GM12878 (cell line): ENCODE results near the gene FBXO4. TPM values are rescaled to one million over a fixed set of nuclear protein-coding genes. Genes with fewer than 3 reads are reported as not detected.
A peak's percentile ranks its signal among the peaks of the same experiment; 100 is the strongest.

Experiments used
- ATAC-seq: fragments of 200-7000 bp; cut with Tn5 transposase; 3 replicates; pipeline ENCODE4 v1.9.1; 2020; ENCODE audit warnings: mild to moderate bottlenecking, moderate library complexity
- BruUV-seq: library from RNA; stranded (reverse); fragments of 400-500 nt; replicated peaks from 2 replicates; lab custom pipeline; 2021; lab: Mats Ljungman, UMichigan
- CTCF ChIA-PET: fragments of 300-600 bp; sonication (Branson Sonifier 250); formaldehyde crosslinking; extraction: SDS; loops from one replicate; lab custom pipeline; 2021; ENCODE audit warnings: inconsistent platforms; lab: Yijun Ruan, JAX
- POLR2A ChIA-PET: fragments of 350-600 bp; formaldehyde crosslinking; extraction: SDS; loops from one replicate; lab custom pipeline; 2021; ENCODE audit warnings: inconsistent platforms; lab: Charles Lee
- RAD21 ChIA-PET: fragments of 300-600 bp; sonication (Branson Sonifier 250); formaldehyde crosslinking; loops from one replicate; lab custom pipeline; 2023; ENCODE audit warnings: antibody characterized with exemption; ENCODE audit not compliant: unreplicated experiment; lab: Charles Lee
- SMC1A ChIA-PET: fragments of 300-600 bp; sonication (Branson Sonifier 250); formaldehyde crosslinking; loops from one replicate; lab custom pipeline; 2023; ENCODE audit not compliant: unreplicated experiment, uncharacterized antibody; lab: Charles Lee
- DNase-seq: peaks from one replicate; pipeline ENCODE4 v3.0.0-alpha.2; 2011; ENCODE audit warnings: low read depth, low spot score
- FAIRE-seq: peaks from 3 replicates; lab custom pipeline; 2011; peaks lifted over from hg19 to GRCh38; lab: Jason Lieb, UNC
- H2AFZ ChIP-seq: 2 replicates; pipeline ENCODE4 v1.6.0; 2011; ENCODE audit warnings: low read depth, low read length, control low read depth; ENCODE audit not compliant: control insufficient read depth
- H3K27ac ChIP-seq: 2 replicates; pipeline ENCODE4 v1.5.1; 2011; ENCODE audit warnings: control low read depth; ENCODE audit not compliant: control insufficient read depth, insufficient read depth
- H3K27me3 ChIP-seq, 2 experiments: replicated peaks in 1 of 2; 2 replicates each; pipeline versions ENCODE4 v1.6.0 to v1.6.1; 2011; ENCODE audit warnings: low read length in 1 of 2; ENCODE audit not compliant: control insufficient read depth in 2 of 2, insufficient read depth in 2 of 2
- H3K36me3 ChIP-seq, 2 experiments: 2 replicates each; pipeline ENCODE4 v1.5.1; 2011; ENCODE audit warnings: low read length in 1 of 2; ENCODE audit not compliant: control insufficient read depth in 2 of 2, insufficient read depth in 2 of 2
- H3K4me1 ChIP-seq: 2 replicates; pipeline ENCODE4 v1.6.1; 2011; ENCODE audit warnings: mild to moderate bottlenecking, low read length, moderate library complexity, mixed read lengths; ENCODE audit not compliant: control insufficient read depth, insufficient read depth
- H3K4me2 ChIP-seq: 2 replicates; pipeline ENCODE4 v1.6.0; 2011; ENCODE audit warnings: control low read depth; ENCODE audit not compliant: control insufficient read depth, insufficient read depth
- H3K4me3 ChIP-seq: fragments of 200-600 bp; sonication (generic); 2 replicates; pipeline ENCODE4 v1.5.1; 2016
- H3K79me2 ChIP-seq: 2 replicates; pipeline ENCODE4 v1.6.0; 2011; ENCODE audit warnings: low read length; ENCODE audit not compliant: control insufficient read depth, insufficient read depth
- H3K9ac ChIP-seq: 2 replicates; pipeline ENCODE4 v1.8.0; 2011; ENCODE audit warnings: low read length, control low read depth, mixed read lengths; ENCODE audit not compliant: control insufficient read depth, insufficient read depth
- H3K9me3 ChIP-seq: replicated peaks from 3 replicates; pipeline ENCODE4 v1.5.1; 2011; ENCODE audit warnings: mild to moderate bottlenecking, low read length; ENCODE audit not compliant: control insufficient read depth, insufficient read depth
- H4K20me1 ChIP-seq: 2 replicates; pipeline ENCODE4 v1.6.0; 2011; ENCODE audit not compliant: control insufficient read depth, insufficient read depth
- BACH1 ChIP-seq: fragments of 450-650 bp; IDR thresholded peaks from 2 replicates; pipeline ENCODE4 v1.6.1; 2017; ENCODE audit warnings: mild to moderate bottlenecking, borderline replicate concordance
- CHD2 ChIP-seq: IDR thresholded peaks from 2 replicates; pipeline ENCODE4 v1.6.1; 2011; ENCODE audit warnings: low read depth, low read length, improper control_type of control experiment, borderline replicate concordance
- ESRRA ChIP-seq: IDR thresholded peaks from 2 replicates; pipeline ENCODE4 v1.6.1; 2012; ENCODE audit warnings: mild to moderate bottlenecking, low read length, improper control_type of control experiment
- IRF4 ChIP-seq: IDR thresholded peaks from 2 replicates; pipeline ENCODE4 v1.6.1; 2011; ENCODE audit warnings: low read depth, low read length
- RFX5 ChIP-seq: IDR thresholded peaks from 2 replicates; pipeline ENCODE4 v1.6.1; 2011; ENCODE audit warnings: low read depth, low read length, improper control_type of control experiment
- SPI1 ChIP-seq: IDR thresholded peaks from 2 replicates; pipeline ENCODE4 v1.6.1; 2011; ENCODE audit warnings: low read depth, mild to moderate bottlenecking, low read length, moderate library complexity, borderline replicate concordance; ENCODE audit not compliant: insufficient read depth
- STAT1 ChIP-seq: fragments of 450-650 bp; conservative IDR thresholded peaks from 2 replicates; pipeline ENCODE4 v1.6.1; 2014; ENCODE audit warnings: antibody characterized with exemption, mild to moderate bottlenecking
- ZBED1 ChIP-seq: IDR thresholded peaks from 2 replicates; pipeline ENCODE4 v1.6.1; 2016; ENCODE audit warnings: borderline replicate concordance
- ZNF384 ChIP-seq: IDR thresholded peaks from 2 replicates; pipeline ENCODE4 v1.6.1; 2012; ENCODE audit warnings: low read depth, mild to moderate bottlenecking, low read length, improper control_type of control experiment, borderline replicate concordance
- ZZZ3 ChIP-seq: IDR thresholded peaks from 2 replicates; pipeline ENCODE4 v1.6.1; 2011; ENCODE audit warnings: low read depth; ENCODE audit not compliant: control insufficient read depth, insufficient read length
- WGBS: methylation state at CpG from one replicate; pipeline ENCODE4 v1.1.6; 2016; ENCODE audit warnings: low lambda C conversion rate; ENCODE audit not compliant: insufficient replicate concordance, insufficient coverage; ENCODE audit errors: missing lambda C conversion rate; 5-methylcytosine and 5-hydroxymethylcytosine counted together
- in situ Hi-C: fragments of 300-500 bp; cut with MboI; formaldehyde crosslinking; loops from 9 replicates; pipeline ENCODE4 v1.14.3; 2018; ENCODE audit warnings: mixed read lengths
- intact Hi-C: fragments of 100-400 bp; cut with micrococcal nuclease; formaldehyde crosslinking; loops from one replicate; pipeline ENCODE4 v1.14.2; 2022; ENCODE audit not compliant: unreplicated experiment
- polyA plus RNA-seq, 11 experiments: library from polyadenylated mRNA; depleted of rRNA in 4 of 11; unstranded in 6 of 11; stranded (reverse) in 5 of 11; fragments of >200 nt; fragmentation: Nextera tagmentation in 4 of 11; fragmentation: Illumina TruSeq in 1 of 11; extraction: Ambion mirVana in 4 of 11; extraction: Trizol in 1 of 11; gene quantifications; 1 replicate in 1 of 11; 2 replicates in 10 of 11; pipeline versions ENCODE4 v1.2.1 to v1.2.3, GENCODE V29; 2011 to 2016; ENCODE audit warnings: inconsistent platforms in 2 of 11, missing spikeins in 2 of 11, low read depth in 1 of 11
- total RNA-seq, 4 experiments: library from RNA; depleted of rRNA in 3 of 4; stranded (reverse); fragments of >200 nt in 3 of 4; fragmentation: Illumina TruSeq in 1 of 4; extraction: Trizol in 1 of 4; gene quantifications; 2 replicates each; pipeline versions ENCODE4 v1.2.1 to v1.2.3, GENCODE V29; 2013 to 2021
- TF ChIP-seq, protein P1 (sequence below): IDR thresholded peaks from 2 replicates; pipeline ENCODE4 v1.6.1; 2012; ENCODE audit warnings: mild to moderate bottlenecking, low read depth, low read length
- TF ChIP-seq, protein P2 (sequence below): fragments of 450-650 bp; IDR thresholded peaks from 2 replicates; pipeline ENCODE4 v1.6.1; 2016; ENCODE audit warnings: mild to moderate bottlenecking, moderate library complexity, borderline replicate concordance

FBXO4 gene
- total and polyA plus RNA-seq, 10 of the 15 experiments (the other 5 are each of a cell fraction or from before 2014, with no cell fraction given), result 7.2 to 30.5 (median 19.6) TPM

DNA sequence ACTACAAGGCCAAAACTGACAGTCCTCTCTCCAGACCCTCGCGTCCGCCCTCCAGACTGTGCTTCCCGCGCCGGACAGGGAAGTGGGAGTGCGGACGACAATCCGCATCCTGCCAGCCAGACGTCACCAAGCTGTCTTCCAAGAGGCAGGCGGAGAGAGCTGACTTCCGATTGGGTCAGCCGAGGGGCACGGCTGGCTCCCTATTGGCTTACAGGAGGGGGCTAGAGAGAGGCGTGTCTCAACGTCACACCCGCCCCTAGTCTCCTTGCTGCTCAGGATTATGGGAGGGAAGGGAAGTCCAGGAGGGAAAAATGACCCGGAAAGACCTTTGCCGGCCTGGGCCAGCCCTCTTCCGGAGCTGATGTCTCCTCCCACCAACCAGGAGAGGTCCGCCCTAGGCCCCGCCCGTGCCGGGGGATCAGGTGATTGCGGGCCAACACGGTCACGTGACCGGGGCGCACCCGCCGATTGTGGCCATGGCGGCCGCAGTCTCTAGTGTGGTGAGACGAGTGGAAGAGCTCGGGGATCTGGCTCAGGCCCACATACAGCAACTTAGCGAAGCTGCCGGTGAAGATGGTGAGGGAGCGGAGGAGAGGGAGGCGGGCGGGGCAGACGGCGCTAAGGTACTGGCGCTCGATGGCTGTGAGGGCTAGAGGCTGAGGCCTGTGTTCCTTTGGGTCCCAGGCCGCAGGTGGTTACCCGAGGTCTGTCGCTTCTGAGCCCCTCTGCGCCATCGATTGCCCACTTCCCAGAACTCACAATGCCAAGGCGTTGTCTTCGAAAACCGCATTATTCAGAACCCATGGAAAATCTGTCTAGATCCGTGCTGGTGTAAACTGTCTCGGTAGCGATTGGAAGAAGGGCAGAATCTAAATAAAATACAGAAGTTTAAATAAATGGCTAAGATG is 20.9 kb upstream of the FBXO4 start, which contains the start of gene RIMOC1:
RIMOC1 (plus strand) TSS at position 453 of the 908 bp plus-strand sequence; CDS start at position 477, 24 bp downstream.
- Histone ChIP-seq H3K4me1 (peaks cover 5% of the 10 kb centered on the region), H4K20me1 (no peaks in the 10 kb centered on the region), H2AFZ (peak within 1 kb of the TSS; percentile 83), H3K4me2 (peak within 1 kb of the TSS; percentile 80), H3K9me3 (no peaks in the 10 kb centered on the region), H3K36me3 (no peaks in the 10 kb centered on the region), H3K79me2 (peaks cover 29% of the 10 kb centered on the region), H3K27me3 (no peaks in the 10 kb centered on the region), H3K27ac (peak within 1 kb of the TSS; percentile 69), H3K4me3 (peak within 1 kb of the TSS; percentile 86), H3K9ac (peak within 1 kb of the TSS; percentile 78)
- SMC1A ChIA-PET, result interaction anchor here (0.6 to 2.9 kb wide), 14 partner anchors 8 to 556 kb away, joined by 3 to 16 read pairs (median 4); partner anchors contain the start of gene FBXO4
- BruUV-seq, result TSS peak; percentile 78
- RAD21 ChIA-PET, result interaction anchor here (0.6 to 2.0 kb wide), 10 partner anchors 11 to 863 kb away, joined by 3 to 7 read pairs (median 5); partner anchors contain the start of gene OXCT1
- ATAC-seq (peak; percentile 99), FAIRE-seq (peak; percentile 100), DNase-seq (peak; percentile 98)
- POLR2A ChIA-PET, result interaction anchor here (0.6 to 1.4 kb wide), 10 partner anchors 9 to 1217 kb away, joined by 3 to 11 read pairs (median 4); partner anchors contain the start of gene OXCT1
- in situ Hi-C loops (loop anchor here (5.0 to 25.0 kb wide), 2 partner anchors 1072 to 1708 kb away; partner anchors contain the start of gene NNT), intact Hi-C loops (loop anchor here (1.0 kb wide), 2 partner anchors 21 to 34 kb away; partner anchors contain the start of genes FBXO4 and OXCT1)
- WGBS, result under 1% methylated on average over 55 of the region's 55 CpGs
- CTCF ChIA-PET, result interaction anchor here (1.0 to 1.9 kb wide), 8 partner anchors 9 to 182 kb away, joined by 3 to 6 read pairs (median 4); no protein-coding TSS in a partner anchor
- peak; percentile 51; the same call in 1 of the 2 replicates for TF ChIP-seq BACH1
- peak; percentile 84 for TF ChIP-seq CHD2
- TF ChIP-seq, protein P1, sequence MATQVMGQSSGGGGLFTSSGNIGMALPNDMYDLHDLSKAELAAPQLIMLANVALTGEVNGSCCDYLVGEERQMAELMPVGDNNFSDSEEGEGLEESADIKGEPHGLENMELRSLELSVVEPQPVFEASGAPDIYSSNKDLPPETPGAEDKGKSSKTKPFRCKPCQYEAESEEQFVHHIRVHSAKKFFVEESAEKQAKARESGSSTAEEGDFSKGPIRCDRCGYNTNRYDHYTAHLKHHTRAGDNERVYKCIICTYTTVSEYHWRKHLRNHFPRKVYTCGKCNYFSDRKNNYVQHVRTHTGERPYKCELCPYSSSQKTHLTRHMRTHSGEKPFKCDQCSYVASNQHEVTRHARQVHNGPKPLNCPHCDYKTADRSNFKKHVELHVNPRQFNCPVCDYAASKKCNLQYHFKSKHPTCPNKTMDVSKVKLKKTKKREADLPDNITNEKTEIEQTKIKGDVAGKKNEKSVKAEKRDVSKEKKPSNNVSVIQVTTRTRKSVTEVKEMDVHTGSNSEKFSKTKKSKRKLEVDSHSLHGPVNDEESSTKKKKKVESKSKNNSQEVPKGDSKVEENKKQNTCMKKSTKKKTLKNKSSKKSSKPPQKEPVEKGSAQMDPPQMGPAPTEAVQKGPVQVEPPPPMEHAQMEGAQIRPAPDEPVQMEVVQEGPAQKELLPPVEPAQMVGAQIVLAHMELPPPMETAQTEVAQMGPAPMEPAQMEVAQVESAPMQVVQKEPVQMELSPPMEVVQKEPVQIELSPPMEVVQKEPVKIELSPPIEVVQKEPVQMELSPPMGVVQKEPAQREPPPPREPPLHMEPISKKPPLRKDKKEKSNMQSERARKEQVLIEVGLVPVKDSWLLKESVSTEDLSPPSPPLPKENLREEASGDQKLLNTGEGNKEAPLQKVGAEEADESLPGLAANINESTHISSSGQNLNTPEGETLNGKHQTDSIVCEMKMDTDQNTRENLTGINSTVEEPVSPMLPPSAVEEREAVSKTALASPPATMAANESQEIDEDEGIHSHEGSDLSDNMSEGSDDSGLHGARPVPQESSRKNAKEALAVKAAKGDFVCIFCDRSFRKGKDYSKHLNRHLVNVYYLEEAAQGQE, result no peak
- peak; percentile 28; the same call in 1 of the 2 replicates for TF ChIP-seq ZBED1
- peak; percentile 84 for TF ChIP-seq SPI1
- TF ChIP-seq, protein P2, sequence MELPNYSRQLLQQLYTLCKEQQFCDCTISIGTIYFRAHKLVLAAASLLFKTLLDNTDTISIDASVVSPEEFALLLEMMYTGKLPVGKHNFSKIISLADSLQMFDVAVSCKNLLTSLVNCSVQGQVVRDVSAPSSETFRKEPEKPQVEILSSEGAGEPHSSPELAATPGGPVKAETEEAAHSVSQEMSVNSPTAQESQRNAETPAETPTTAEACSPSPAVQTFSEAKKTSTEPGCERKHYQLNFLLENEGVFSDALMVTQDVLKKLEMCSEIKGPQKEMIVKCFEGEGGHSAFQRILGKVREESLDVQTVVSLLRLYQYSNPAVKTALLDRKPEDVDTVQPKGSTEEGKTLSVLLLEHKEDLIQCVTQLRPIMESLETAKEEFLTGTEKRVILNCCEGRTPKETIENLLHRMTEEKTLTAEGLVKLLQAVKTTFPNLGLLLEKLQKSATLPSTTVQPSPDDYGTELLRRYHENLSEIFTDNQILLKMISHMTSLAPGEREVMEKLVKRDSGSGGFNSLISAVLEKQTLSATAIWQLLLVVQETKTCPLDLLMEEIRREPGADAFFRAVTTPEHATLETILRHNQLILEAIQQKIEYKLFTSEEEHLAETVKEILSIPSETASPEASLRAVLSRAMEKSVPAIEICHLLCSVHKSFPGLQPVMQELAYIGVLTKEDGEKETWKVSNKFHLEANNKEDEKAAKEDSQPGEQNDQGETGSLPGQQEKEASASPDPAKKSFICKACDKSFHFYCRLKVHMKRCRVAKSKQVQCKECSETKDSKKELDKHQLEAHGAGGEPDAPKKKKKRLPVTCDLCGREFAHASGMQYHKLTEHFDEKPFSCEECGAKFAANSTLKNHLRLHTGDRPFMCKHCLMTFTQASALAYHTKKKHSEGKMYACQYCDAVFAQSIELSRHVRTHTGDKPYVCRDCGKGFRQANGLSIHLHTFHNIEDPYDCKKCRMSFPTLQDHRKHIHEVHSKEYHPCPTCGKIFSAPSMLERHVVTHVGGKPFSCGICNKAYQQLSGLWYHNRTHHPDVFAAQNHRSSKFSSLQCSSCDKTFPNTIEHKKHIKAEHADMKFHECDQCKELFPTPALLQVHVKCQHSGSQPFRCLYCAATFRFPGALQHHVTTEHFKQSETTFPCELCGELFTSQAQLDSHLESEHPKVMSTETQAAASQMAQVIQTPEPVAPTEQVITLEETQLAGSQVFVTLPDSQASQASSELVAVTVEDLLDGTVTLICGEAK, result peak; percentile 80; the same call in 1 of the 2 replicates
- TF ChIP-seq ESRRA, result no peak
- peak; percentile 50; the same call in 1 of the 2 replicates for TF ChIP-seq IRF4
- peak; percentile 74 for TF ChIP-seq RFX5
- no peak for TF ChIP-seq ZNF384
- TF ChIP-seq STAT1, result 0 out of 2 replicates have a peak, but pooled peaks have one; percentile 63
- no peak for TF ChIP-seq ZZZ3
